ENCODE data around the gene CSRNP3.

Gene CSRNP3

DNA sequence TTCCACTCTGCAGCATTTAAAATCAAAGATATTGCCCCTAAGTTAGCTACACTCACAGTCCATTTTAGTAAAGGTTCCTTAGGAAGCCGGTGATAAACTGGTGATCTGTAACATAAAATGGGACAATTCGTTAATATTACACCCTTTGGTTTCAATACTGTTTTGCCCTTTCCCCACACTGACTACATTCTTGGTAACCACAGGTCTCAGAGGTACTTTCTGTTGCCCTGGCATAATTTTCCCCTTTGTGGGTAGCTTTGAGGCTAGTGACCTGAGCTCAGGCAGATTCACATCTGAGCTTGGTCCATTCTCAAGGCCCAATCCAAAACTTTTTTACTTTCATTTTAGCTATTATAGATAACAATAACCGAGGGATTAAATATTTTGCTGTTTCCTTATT, 32.9 kb upstream of the CSRNP3 start:
- H3K9me3 ChIP-seq (ENCODE audit: control insufficient read depth, insufficient read depth, low read depth, low read length): no peaks in the 10 kb centered on the region
- peaks cover 34% of the 10 kb centered on the region for H3K4me1 ChIP-seq (ENCODE audit: control insufficient read depth, insufficient read depth, low read length)
- H3K27me3 ChIP-seq (ENCODE audit: control insufficient read depth, insufficient read depth, low read length): no peaks in the 10 kb centered on the region
- no peaks in the 10 kb centered on the region for H3K36me3 ChIP-seq (ENCODE audit: control insufficient read depth, insufficient read depth, low read length)
- H3K4me3 ChIP-seq (ENCODE audit: low read depth, low read length): no peak overlapping the region
- no peak overlapping the region for H3K27ac ChIP-seq (ENCODE audit: low read depth, low read length)
- no peak overlapping the region for H3K9ac ChIP-seq (ENCODE audit: low read length)

DNA sequence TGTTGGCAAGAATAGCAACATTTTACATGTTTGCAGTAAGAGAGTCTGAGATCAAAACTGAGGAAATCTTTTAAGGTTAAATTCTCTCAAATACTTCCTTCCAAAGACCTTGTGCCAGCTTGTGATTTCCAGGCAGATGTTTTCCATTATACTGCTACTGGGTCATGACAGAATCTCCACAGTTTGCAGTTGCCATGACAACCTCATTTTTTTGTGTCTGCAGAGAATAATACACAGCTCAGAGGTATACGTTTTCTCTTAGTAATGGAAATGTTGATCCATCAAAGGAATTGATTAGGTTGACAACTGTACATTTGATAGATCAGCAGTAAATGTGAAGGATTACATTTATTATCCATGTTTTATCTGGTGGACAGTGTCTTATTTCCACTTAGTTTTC, 29.1 kb upstream of the CSRNP3 start:
- peaks cover 14% of the 10 kb centered on the region for H3K4me1 ChIP-seq (ENCODE audit: control insufficient read depth, insufficient read depth, low read length)
- no peak overlapping the region for H3K9ac ChIP-seq (ENCODE audit: low read length)
- no peaks in the 10 kb centered on the region for H3K27me3 ChIP-seq (ENCODE audit: control insufficient read depth, insufficient read depth, low read length)
- no peaks in the 10 kb centered on the region for H3K9me3 ChIP-seq (ENCODE audit: control insufficient read depth, insufficient read depth, low read depth, low read length)
- H3K36me3 ChIP-seq (ENCODE audit: control insufficient read depth, insufficient read depth, low read length): no peaks in the 10 kb centered on the region
- H3K27ac ChIP-seq (ENCODE audit: low read depth, low read length): no peak overlapping the region
- no peak overlapping the region for H3K4me3 ChIP-seq (ENCODE audit: low read depth, low read length)

DNA sequence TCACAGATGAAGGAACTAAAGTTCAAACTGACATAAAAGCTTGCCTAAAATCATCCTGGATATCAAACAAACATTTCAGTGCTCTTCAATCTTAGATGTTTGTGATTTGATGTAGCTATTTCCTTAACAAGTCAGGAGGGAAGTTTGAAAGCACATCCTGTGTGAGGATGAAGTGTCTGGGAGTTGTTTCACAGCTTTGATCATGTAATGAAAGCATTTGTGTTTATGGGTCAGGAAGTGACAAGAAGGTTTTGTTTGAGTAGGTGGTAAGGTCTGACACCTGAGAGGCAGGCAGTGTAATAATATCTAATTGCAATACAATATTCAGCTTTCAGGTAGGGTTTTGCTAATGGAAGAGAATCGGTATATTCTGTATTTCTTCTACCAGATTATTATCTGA, 26.0 kb upstream of the CSRNP3 start:
- Histone ChIP-seq H3K9me3 (ENCODE audit: control insufficient read depth, insufficient read depth, low read depth, low read length) (no peaks in the 10 kb centered on the region), H3K9ac (ENCODE audit: low read length) (no peak overlapping the region), H3K27ac (ENCODE audit: low read depth, low read length) (no peak overlapping the region), H3K36me3 (ENCODE audit: control insufficient read depth, insufficient read depth, low read length) (no peaks in the 10 kb centered on the region), H3K4me1 (ENCODE audit: control insufficient read depth, insufficient read depth, low read length) (no peaks in the 10 kb centered on the region), H3K27me3 (ENCODE audit: control insufficient read depth, insufficient read depth, low read length) (no peaks in the 10 kb centered on the region), H3K4me3 (ENCODE audit: low read depth, low read length) (no peak overlapping the region)

DNA sequence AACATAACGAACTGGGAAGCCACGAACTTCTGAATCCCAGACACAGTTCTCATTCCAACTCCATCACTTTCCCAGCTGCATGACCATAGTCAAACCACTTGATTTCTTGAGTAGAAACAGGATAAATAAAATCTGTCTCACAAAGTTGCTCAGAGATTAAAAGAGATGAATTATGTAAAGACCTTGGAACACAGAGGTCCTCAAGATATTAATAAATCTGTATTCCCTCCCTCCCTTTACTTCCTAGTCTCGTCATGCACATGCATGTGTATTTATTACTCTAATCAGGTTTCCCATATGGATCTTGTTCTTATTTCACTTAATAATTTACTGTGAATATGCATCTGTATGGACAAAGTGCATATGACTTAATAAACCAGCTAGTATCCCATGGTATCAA, 21.1 kb upstream of the CSRNP3 start:
- Histone ChIP-seq H3K27ac (ENCODE audit: low read depth, low read length) (no peak overlapping the region), H3K9ac (ENCODE audit: low read length) (no peak overlapping the region), H3K9me3 (ENCODE audit: control insufficient read depth, insufficient read depth, low read depth, low read length) (no peaks in the 10 kb centered on the region), H3K4me3 (ENCODE audit: low read depth, low read length) (no peak overlapping the region), H3K36me3 (ENCODE audit: control insufficient read depth, insufficient read depth, low read length) (no peaks in the 10 kb centered on the region), H3K27me3 (ENCODE audit: control insufficient read depth, insufficient read depth, low read length) (no peaks in the 10 kb centered on the region), H3K4me1 (ENCODE audit: control insufficient read depth, insufficient read depth, low read length) (no peaks in the 10 kb centered on the region)

DNA sequence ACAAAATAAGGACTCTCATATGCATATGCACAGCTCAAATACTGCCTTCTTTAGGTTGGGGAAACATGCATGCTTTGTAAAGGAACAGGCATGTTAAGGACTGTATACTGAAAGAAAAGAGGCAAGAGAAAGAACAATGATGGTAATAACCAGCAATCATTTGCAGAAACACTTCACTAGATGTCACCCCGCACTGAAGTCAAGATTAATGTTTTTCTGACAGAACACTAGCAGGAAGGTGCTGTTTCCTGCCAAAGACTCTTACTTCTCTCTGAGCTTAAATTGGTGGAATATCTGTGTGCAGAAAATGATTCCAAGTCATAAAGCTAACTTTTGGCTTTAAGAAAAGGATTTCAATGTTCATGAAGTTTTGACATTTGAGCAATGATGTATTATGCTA, 19.3 kb upstream of the CSRNP3 start:
- Histone ChIP-seq H3K4me1 (ENCODE audit: control insufficient read depth, insufficient read depth, low read length) (no peaks in the 10 kb centered on the region), H3K27ac (ENCODE audit: low read depth, low read length) (no peak overlapping the region), H3K27me3 (ENCODE audit: control insufficient read depth, insufficient read depth, low read length) (no peaks in the 10 kb centered on the region), H3K9ac (ENCODE audit: low read length) (no peak overlapping the region), H3K36me3 (ENCODE audit: control insufficient read depth, insufficient read depth, low read length) (no peaks in the 10 kb centered on the region), H3K9me3 (ENCODE audit: control insufficient read depth, insufficient read depth, low read depth, low read length) (no peaks in the 10 kb centered on the region), H3K4me3 (ENCODE audit: low read depth, low read length) (no peak overlapping the region)

DNA sequence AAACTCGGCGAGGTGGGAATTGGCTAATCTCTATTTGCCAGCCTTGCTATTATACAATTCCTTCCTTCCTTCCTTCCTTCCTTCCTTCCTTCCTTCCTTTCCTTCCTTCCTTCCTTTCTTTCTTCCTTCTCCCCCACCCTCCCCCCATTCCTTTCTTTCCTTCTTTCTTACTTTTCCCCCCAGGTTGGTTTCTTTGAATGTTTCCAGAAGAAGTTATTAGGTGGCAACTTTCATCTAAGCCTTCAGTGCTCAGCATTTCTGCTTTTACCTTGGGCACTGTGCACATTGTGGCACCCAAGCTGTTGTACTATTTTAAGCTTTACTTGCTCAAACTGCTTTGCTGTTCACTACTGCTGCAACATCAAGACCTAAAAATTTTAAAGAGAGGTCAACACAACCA, 17.2 kb upstream of the CSRNP3 start:
- no peak overlapping the region for H3K27ac ChIP-seq (ENCODE audit: low read depth, low read length)
- no peaks in the 10 kb centered on the region for H3K27me3 ChIP-seq (ENCODE audit: control insufficient read depth, insufficient read depth, low read length)
- H3K9ac ChIP-seq (ENCODE audit: low read length): no peak overlapping the region
- no peaks in the 10 kb centered on the region for H3K9me3 ChIP-seq (ENCODE audit: control insufficient read depth, insufficient read depth, low read depth, low read length)
- no peak overlapping the region for H3K4me3 ChIP-seq (ENCODE audit: low read depth, low read length)
- no peaks in the 10 kb centered on the region for H3K36me3 ChIP-seq (ENCODE audit: control insufficient read depth, insufficient read depth, low read length)
- no peaks in the 10 kb centered on the region for H3K4me1 ChIP-seq (ENCODE audit: control insufficient read depth, insufficient read depth, low read length)

DNA sequence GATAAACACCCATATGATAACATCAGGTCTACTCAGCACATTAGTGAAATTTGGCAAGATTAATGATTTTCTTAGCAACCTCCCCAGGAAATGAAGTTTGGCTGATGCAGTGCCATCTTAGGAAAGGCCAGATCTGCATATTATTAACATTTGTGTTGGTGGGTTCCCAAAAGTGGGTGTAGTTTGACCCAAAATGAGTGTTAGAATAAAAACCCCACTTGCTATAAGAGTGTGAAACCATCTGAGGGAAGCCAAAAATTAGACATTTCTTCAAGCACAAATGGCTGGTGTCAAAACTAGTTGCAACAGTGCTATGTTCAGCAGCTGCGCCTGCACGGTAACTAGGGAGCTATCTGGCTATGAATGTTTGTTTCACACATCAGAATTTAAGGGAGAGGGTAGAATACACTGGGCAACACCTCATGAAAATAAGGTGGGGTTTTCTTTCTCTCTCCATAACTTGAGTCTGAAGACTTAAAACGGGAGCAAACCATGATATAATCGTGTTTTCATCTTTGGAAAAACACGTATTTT, 15.9 kb upstream of the CSRNP3 start:
- Histone ChIP-seq H3K27me3 (ENCODE audit: control insufficient read depth, insufficient read depth, low read length) (no peaks in the 10 kb centered on the region), H3K4me3 (ENCODE audit: low read depth, low read length) (no peak overlapping the region), H3K4me1 (ENCODE audit: control insufficient read depth, insufficient read depth, low read length) (no peaks in the 10 kb centered on the region), H3K9ac (ENCODE audit: low read length) (no peak overlapping the region), H3K27ac (ENCODE audit: low read depth, low read length) (no peak overlapping the region), H3K36me3 (ENCODE audit: control insufficient read depth, insufficient read depth, low read length) (no peaks in the 10 kb centered on the region), H3K9me3 (ENCODE audit: control insufficient read depth, insufficient read depth, low read depth, low read length) (no peaks in the 10 kb centered on the region)

DNA sequence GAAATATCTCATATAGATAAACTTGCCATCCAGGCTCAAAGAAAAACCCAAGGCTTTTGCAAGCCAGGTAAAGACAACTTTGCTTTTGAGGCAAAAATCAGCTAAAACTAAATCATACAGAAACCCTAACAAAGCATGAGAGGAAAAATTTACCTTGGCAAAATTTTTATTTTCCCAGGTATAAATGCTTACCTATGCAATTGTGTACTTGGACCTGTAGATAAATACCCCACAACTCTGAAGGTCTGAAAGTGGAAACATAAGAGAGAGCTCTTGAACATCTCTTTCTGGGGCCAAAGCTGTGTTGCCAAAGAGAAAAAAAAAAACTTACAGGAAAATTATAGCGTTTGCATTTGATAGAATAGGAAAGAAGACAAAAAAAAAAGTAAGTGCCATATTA, 14.6 kb upstream of the CSRNP3 start:
- Histone ChIP-seq H3K9me3 (ENCODE audit: control insufficient read depth, insufficient read depth, low read depth, low read length) (no peaks in the 10 kb centered on the region), H3K4me3 (ENCODE audit: low read depth, low read length) (no peak overlapping the region), H3K27me3 (ENCODE audit: control insufficient read depth, insufficient read depth, low read length) (no peaks in the 10 kb centered on the region), H3K36me3 (ENCODE audit: control insufficient read depth, insufficient read depth, low read length) (no peaks in the 10 kb centered on the region), H3K4me1 (ENCODE audit: control insufficient read depth, insufficient read depth, low read length) (no peaks in the 10 kb centered on the region), H3K9ac (ENCODE audit: low read length) (no peak overlapping the region), H3K27ac (ENCODE audit: low read depth, low read length) (no peak overlapping the region)

DNA sequence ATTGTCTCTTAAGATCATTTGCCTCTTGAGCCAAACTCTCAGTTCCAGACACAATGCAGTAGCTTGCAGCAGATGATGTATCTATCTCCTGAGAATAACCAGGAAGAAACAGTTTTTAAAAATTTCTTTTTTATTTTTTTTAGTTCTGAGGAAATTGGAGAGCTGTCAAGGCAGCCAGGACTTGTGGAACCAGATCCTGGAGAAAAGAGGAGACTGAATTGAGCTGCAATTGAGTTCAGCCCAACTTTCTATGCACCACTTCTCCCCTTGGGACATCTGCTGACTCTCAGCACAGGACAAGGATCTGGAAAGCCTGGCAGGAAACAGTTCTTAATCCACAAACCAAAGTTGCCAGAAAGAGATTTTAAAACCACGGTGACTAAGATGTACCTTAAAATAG, 13.5 kb upstream of the CSRNP3 start:
- no peaks in the 10 kb centered on the region for H3K27me3 ChIP-seq (ENCODE audit: control insufficient read depth, insufficient read depth, low read length)
- H3K9me3 ChIP-seq (ENCODE audit: control insufficient read depth, insufficient read depth, low read depth, low read length): no peaks in the 10 kb centered on the region
- H3K36me3 ChIP-seq (ENCODE audit: control insufficient read depth, insufficient read depth, low read length): no peaks in the 10 kb centered on the region
- no peaks in the 10 kb centered on the region for H3K4me1 ChIP-seq (ENCODE audit: control insufficient read depth, insufficient read depth, low read length)
- H3K4me3 ChIP-seq (ENCODE audit: low read depth, low read length): no peak overlapping the region
- H3K9ac ChIP-seq (ENCODE audit: low read length): no peak overlapping the region
- no peak overlapping the region for H3K27ac ChIP-seq (ENCODE audit: low read depth, low read length)

DNA sequence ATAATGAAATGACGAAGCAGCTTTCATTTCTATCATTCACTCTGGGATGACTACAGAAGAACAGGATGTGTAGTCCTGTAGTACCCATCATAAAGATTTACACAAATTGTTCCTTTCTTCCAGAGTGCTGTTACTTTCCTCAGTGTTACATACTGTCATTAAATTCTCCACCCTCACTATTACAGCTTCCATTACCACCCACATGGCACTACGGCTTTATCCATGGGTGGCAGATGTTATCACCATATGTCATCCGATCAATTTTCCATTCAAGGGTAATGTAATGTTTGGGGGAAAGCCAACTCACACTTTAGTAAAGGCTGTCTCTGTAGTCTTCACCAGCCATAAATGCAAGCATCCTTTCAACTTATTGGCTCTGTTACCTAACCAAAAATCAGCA, 7.1 kb upstream of the CSRNP3 start:
- Histone ChIP-seq H3K4me1 (ENCODE audit: control insufficient read depth, insufficient read depth, low read length) (no peaks in the 10 kb centered on the region), H3K4me3 (ENCODE audit: low read depth, low read length) (no peak overlapping the region), H3K27ac (ENCODE audit: low read depth, low read length) (no peak overlapping the region), H3K9ac (ENCODE audit: low read length) (no peak overlapping the region), H3K27me3 (ENCODE audit: control insufficient read depth, insufficient read depth, low read length) (no peaks in the 10 kb centered on the region), H3K36me3 (ENCODE audit: control insufficient read depth, insufficient read depth, low read length) (no peaks in the 10 kb centered on the region), H3K9me3 (ENCODE audit: control insufficient read depth, insufficient read depth, low read depth, low read length) (no peaks in the 10 kb centered on the region)

DNA sequence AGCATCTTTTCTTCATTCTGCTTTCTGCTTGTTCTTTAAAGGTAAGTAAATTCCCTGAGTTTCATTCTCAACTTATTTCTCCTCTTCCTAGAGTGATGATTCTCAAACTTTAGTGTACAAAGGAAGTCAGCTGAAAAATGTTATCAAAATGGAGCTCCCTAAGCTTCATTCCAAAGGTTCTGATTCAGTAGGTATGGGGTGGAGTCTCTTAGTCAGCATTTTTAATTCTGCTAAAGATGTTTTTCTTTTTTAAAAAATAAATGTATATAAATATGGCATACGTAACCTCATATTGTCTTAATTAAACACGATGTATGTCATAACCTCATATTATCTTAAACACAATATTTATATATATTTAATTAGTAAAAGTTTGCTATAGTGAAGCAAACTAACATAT, 3.1 kb upstream of the CSRNP3 start:
- H3K27me3 ChIP-seq (ENCODE audit: control insufficient read depth, insufficient read depth, low read length): no peaks in the 10 kb centered on the region
- no peak overlapping the region for H3K9ac ChIP-seq (ENCODE audit: low read length)
- H3K36me3 ChIP-seq (ENCODE audit: control insufficient read depth, insufficient read depth, low read length): no peaks in the 10 kb centered on the region
- H3K9me3 ChIP-seq (ENCODE audit: control insufficient read depth, insufficient read depth, low read depth, low read length): no peaks in the 10 kb centered on the region
- peaks cover 6% of the 10 kb centered on the region for H3K4me1 ChIP-seq (ENCODE audit: control insufficient read depth, insufficient read depth, low read length)
- no peak overlapping the region for H3K4me3 ChIP-seq (ENCODE audit: low read depth, low read length)
- no peak overlapping the region for H3K27ac ChIP-seq (ENCODE audit: low read depth, low read length)

DNA sequence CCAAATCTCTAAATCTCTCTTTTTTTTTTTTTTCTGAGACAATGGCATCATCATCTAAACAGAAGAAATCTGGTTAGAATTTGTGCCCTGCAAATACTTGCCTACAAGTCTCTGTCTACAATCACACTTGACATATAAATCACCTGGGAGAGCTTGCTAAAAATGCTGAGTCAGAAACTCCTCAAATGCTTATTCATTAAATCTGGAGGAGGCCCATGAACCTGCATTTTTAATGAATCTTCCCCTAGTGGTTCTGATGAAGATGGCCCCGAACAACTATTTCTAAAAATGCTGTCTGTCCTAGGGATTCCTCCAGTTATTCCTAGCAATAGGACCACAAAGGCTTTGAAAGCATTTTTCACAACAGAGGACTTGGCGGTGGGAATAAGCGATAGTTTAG, 1.6 kb upstream of the CSRNP3 start:
- Histone ChIP-seq H3K27ac (ENCODE audit: low read depth, low read length) (no peak overlapping the region), H3K36me3 (ENCODE audit: control insufficient read depth, insufficient read depth, low read length) (no peaks in the 10 kb centered on the region), H3K9me3 (ENCODE audit: control insufficient read depth, insufficient read depth, low read depth, low read length) (no peaks in the 10 kb centered on the region), H3K4me3 (ENCODE audit: low read depth, low read length) (no peak overlapping the region), H3K9ac (ENCODE audit: low read length) (no peak overlapping the region), H3K4me1 (ENCODE audit: control insufficient read depth, insufficient read depth, low read length) (peaks cover 8% of the 10 kb centered on the region), H3K27me3 (ENCODE audit: control insufficient read depth, insufficient read depth, low read length) (no peaks in the 10 kb centered on the region)

All from HUES6 (cell line).